HepG2 (cell line): ENCODE data around the gene GPT2. TPM values are rescaled to one million over a fixed set of nuclear protein-coding genes. Genes with fewer than 3 reads are reported as not detected.
A peak's percentile ranks its signal among the peaks of the same experiment; 100 is the strongest.
"Not testable (repeated sequence)": the region's sequence is repeated elsewhere in the genome, so short reads cannot be mapped to it uniquely, and the experiment has no call there.

Experiments
- ETV5 ChIP-seq: IDR thresholded peaks from 2 replicates; pipeline ENCODE4 v1.6.1; 2018; ENCODE audit warnings: missing biosample characterization, missing genetic modification reagents, inconsistent platforms, borderline replicate concordance
- FOXJ3 ChIP-seq: sonication (generic); formaldehyde crosslinking; IDR thresholded peaks from 2 replicates; pipeline ENCODE4 v1.4.0; 2020; ENCODE audit warnings: missing genetic modification reagents, mild to moderate bottlenecking, borderline replicate concordance
- GATAD2A ChIP-seq: IDR thresholded peaks from 2 replicates; pipeline ENCODE4 v1.6.1; 2016
- ISL2 ChIP-seq: sonication (generic); formaldehyde crosslinking; IDR thresholded peaks from 2 replicates; pipeline ENCODE4 v1.5.0; 2020; ENCODE audit warnings: missing genetic modification reagents
- NCOR1 ChIP-seq: fragments of 200-600 bp; sonication (generic); IDR thresholded peaks from 2 replicates; pipeline ENCODE4 v1.7.0; 2017; ENCODE audit warnings: antibody characterized with exemption, low read length, borderline replicate concordance
- RERE ChIP-seq: IDR thresholded peaks from 2 replicates; pipeline ENCODE4 v1.6.1; 2016; ENCODE audit warnings: low read depth, missing genetic modification reagents, missing compliant biosample characterization
- SALL1 ChIP-seq: sonication (generic); formaldehyde crosslinking; IDR thresholded peaks from 2 replicates; pipeline ENCODE4 v1.8.0; 2022; ENCODE audit warnings: mild to moderate bottlenecking, missing genetic modification reagents
- TCF12 ChIP-seq, 2 experiments: fragments of 450-650 bp in 1 of 2; sonication (generic) in 1 of 2; formaldehyde crosslinking in 1 of 2; IDR thresholded peaks; 2 replicates each; pipeline versions ENCODE4 v1.6.1 to v1.8.0; 2017 to 2022; ENCODE audit warnings: antibody characterized with exemption in 1 of 2, mild to moderate bottlenecking in 1 of 2, missing genetic modification reagents in 1 of 2, moderate library complexity in 1 of 2
- TFE3 ChIP-seq: IDR thresholded peaks from 2 replicates; pipeline ENCODE4 v1.6.1; 2016
- THRA ChIP-seq: sonication (generic); formaldehyde crosslinking; IDR thresholded peaks from 2 replicates; pipeline ENCODE4 v1.4.0; 2020; ENCODE audit warnings: missing genetic modification reagents, borderline replicate concordance
- ZBTB7B ChIP-seq: sonication (generic); formaldehyde crosslinking; IDR thresholded peaks from 2 replicates; pipeline ENCODE4 v1.4.0; 2020; ENCODE audit warnings: missing genetic modification reagents
- ZKSCAN8 ChIP-seq: IDR thresholded peaks from 2 replicates; pipeline ENCODE4 v1.6.1; 2016; ENCODE audit warnings: borderline replicate concordance, missing genetic modification reagents, missing compliant biosample characterization
- ZNF224 ChIP-seq: sonication (generic); formaldehyde crosslinking; IDR thresholded peaks from 2 replicates; pipeline ENCODE4 v1.5.0; 2020; ENCODE audit warnings: mild to moderate bottlenecking, missing genetic modification reagents
- ZNF569 ChIP-seq: sonication (generic); formaldehyde crosslinking; IDR thresholded peaks from 2 replicates; pipeline ENCODE4 v1.5.0; 2020; ENCODE audit warnings: mild to moderate bottlenecking, missing genetic modification reagents, moderate library complexity, borderline replicate concordance
- ZNF792 ChIP-seq: IDR thresholded peaks from 2 replicates; pipeline ENCODE4 v1.6.1; 2016
- polyA plus RNA-seq, 8 experiments: library from polyadenylated mRNA; depleted of rRNA in 3 of 8; stranded (reverse) in 7 of 8; unstranded in 1 of 8; fragments of >200 nt; fragmentation: Illumina TruSeq in 4 of 8; extraction: Trizol in 4 of 8; gene quantifications; 2 replicates each; pipeline versions ENCODE4 v1.2.1 to v1.2.3, GENCODE V29; 2011 to 2016; ENCODE audit warnings: low read depth in 4 of 8, missing spikeins in 1 of 8, mixed read lengths in 1 of 8; ENCODE audit not compliant: insufficient read depth in 1 of 8
- total RNA-seq, 5 experiments: library from RNA; depleted of rRNA; stranded (reverse); fragments of >200 nt; fragmentation: Illumina TruSeq; extraction: Trizol; gene quantifications; 2 replicates each; pipeline ENCODE4 v1.2.3, GENCODE V29; 2016; ENCODE audit warnings: low read depth in 1 of 5
- TF ChIP-seq, protein P1 (sequence below): sonication (generic); formaldehyde crosslinking; IDR thresholded peaks from 2 replicates; pipeline ENCODE4 v1.8.1; 2023; ENCODE audit warnings: mild to moderate bottlenecking, moderate library complexity, missing genetic modification reagents
- TF ChIP-seq, protein P2 (sequence below): sonication (generic); formaldehyde crosslinking; IDR thresholded peaks from 2 replicates; pipeline ENCODE4 v1.8.0; 2022; ENCODE audit warnings: missing genetic modification reagents, mild to moderate bottlenecking, moderate library complexity, borderline replicate concordance

Gene GPT2
- total and polyA plus RNA-seq, 2 of the 13 experiments (the other 11 are each of a cell fraction or from before 2014, with no cell fraction given) = 138 to 267 TPM

DNA sequence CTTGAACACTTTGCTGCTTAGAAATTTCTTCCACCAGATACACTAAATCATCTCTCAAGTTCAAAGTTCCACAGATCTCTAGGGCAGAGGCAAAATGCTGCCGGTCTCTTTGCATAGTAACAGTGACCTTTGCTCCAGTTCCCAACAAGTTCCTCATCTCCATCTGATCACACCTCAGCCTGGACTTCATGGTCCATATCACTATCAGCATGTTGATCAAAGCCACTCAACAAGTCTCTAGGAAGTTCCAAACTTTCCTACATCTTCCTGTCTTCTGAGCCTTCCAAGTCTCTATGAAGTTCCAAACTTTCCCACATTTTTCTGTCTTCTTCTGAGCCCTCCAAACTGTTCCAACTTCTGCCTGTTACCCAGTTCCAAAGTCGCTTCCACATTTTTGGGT lies 15.3 kb upstream of the GPT2 start (continued):
- TF ChIP-seq, protein P1, sequence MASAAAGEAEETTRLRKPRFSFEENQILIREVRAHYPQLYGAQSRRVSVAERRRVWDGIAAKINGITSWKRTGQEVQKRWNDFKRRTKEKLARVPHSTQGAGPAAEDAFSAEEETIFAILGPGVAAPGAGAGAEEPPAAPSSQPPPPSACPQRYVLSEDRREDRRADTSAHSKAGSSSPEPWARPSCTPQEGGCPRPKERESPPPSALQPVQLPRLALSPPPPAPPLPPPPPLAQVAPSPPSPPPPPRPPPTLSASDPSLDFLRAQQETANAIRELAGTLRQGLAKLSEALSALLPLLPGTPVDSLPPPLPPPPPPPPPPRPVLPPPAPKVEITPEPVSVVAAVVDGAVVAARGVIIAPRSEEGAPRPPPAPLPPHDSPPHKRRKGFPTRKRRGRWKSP = 0 out of 2 replicates have a peak, but pooled peaks have one; percentile 30
- TF ChIP-seq ZNF224 (CRISPR knock-in tag) (peak; percentile 76; the same call in 1 of the 2 replicates), SALL1 (CRISPR knock-in tag) (peak; percentile 66; the same call in 1 of the 2 replicates), TCF12 (CRISPR knock-in tag; IDR thresholded peaks at IDR 0.05) (0 out of 2 replicates have a peak, but pooled peaks have one; percentile 58), ZNF569 (CRISPR knock-in tag) (0 out of 2 replicates have a peak, but pooled peaks have one; percentile 20), ETV5 (CRISPR knock-in tag) (peak; percentile 55; the same call in 1 of the 2 replicates), ZKSCAN8 (CRISPR knock-in tag) (peak; percentile 82; the same call in 1 of the 2 replicates), ZNF792 (CRISPR knock-in tag) (peak; percentile 55; the same call in 1 of the 2 replicates), THRA (CRISPR knock-in tag) (0 out of 2 replicates have a peak, but pooled peaks have one; percentile 16), NCOR1 (peak; percentile 72; the same call in 1 of the 2 replicates), GATAD2A (CRISPR knock-in tag) (peak; percentile 83), TFE3 (CRISPR knock-in tag) (0 out of 2 replicates have a peak, but pooled peaks have one; percentile 30), FOXJ3 (CRISPR knock-in tag) (peak; percentile 62; the same call in 1 of the 2 replicates), ZBTB7B (CRISPR knock-in tag) (peak; percentile 36; the same call in 1 of the 2 replicates), ISL2 (peak; percentile 57; the same call in 1 of the 2 replicates), RERE (CRISPR knock-in tag) (0 out of 2 replicates have a peak, but pooled peaks have one; percentile 25)
- TF ChIP-seq TCF12 (IDR thresholded peaks at IDR 0.05) = not testable (repeated sequence)
- TF ChIP-seq, protein P2, sequence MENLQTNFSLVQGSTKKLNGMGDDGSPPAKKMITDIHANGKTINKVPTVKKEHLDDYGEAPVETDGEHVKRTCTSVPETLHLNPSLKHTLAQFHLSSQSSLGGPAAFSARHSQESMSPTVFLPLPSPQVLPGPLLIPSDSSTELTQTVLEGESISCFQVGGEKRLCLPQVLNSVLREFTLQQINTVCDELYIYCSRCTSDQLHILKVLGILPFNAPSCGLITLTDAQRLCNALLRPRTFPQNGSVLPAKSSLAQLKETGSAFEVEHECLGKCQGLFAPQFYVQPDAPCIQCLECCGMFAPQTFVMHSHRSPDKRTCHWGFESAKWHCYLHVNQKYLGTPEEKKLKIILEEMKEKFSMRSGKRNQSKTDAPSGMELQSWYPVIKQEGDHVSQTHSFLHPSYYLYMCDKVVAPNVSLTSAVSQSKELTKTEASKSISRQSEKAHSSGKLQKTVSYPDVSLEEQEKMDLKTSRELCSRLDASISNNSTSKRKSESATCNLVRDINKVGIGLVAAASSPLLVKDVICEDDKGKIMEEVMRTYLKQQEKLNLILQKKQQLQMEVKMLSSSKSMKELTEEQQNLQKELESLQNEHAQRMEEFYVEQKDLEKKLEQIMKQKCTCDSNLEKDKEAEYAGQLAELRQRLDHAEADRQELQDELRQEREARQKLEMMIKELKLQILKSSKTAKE (CRISPR knock-in tag) = peak; percentile 52; the same call in 1 of the 2 replicates
